ENCODE measurements around the gene PDX1.

Gene PDX1

DNA sequence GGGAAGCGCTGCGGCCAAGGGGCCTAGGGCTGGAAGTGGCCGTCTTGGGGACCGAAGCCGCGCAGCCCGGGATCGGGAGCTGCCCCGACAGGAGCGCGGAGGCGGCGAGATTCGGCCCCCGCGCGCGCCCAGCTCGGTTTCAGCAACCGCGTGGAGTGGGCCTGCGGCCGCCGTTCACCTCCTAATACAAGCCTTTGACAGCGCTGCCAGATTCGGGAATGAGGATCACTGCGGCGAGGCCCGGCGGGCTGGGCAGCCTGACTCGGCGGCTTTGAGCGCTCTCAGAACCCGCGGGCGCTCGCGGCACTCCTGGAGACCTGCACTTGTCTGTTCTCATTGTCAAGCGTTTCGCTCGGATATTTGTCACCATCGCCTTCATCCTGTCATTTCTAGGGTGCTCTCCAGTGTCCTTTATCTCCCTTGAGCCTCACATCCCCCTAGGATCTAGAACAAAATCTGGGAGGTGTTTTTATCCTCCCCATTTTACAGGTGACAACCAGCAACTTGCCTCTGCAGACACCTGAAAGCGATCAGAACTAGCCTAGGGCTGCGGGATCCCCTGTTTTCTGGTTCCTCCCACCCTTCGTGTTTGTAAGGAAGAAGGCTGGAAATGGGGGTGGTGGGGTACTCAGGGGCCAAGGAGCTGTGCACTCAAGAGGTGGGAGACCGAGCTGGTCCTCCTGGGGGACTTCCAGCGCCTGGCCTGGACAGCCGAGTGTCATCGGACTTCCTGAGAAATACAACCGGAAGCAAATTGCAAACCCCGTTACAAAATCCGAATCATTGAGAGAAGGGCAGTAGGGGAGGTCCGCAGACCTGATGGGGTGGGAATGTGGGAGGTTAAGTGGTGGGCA is 50.8 kb downstream of the PDX1 start:
- DNase-seq: no peak

DNA sequence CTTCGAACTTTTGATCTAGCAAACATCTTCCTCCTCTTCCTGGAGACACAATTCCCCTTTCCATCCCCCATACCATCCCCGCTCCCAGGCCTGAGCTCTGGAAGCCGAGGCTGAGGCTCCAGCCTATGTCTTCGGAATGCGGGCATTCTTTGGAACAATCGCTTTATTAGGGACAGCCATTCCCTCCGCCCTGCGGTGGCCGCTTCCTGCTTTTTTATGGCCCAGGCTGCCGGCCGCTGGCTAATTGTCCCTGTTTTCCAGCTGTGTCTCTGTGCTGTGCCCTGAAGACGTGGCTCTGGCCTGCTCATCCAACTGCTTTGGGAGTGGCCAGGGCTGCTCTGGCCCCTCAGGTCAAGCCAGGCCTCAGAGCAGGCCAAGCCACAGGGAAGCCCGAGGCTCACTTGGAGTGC is 51.4 kb downstream of the PDX1 start:
- no peak for DNase-seq

DNA sequence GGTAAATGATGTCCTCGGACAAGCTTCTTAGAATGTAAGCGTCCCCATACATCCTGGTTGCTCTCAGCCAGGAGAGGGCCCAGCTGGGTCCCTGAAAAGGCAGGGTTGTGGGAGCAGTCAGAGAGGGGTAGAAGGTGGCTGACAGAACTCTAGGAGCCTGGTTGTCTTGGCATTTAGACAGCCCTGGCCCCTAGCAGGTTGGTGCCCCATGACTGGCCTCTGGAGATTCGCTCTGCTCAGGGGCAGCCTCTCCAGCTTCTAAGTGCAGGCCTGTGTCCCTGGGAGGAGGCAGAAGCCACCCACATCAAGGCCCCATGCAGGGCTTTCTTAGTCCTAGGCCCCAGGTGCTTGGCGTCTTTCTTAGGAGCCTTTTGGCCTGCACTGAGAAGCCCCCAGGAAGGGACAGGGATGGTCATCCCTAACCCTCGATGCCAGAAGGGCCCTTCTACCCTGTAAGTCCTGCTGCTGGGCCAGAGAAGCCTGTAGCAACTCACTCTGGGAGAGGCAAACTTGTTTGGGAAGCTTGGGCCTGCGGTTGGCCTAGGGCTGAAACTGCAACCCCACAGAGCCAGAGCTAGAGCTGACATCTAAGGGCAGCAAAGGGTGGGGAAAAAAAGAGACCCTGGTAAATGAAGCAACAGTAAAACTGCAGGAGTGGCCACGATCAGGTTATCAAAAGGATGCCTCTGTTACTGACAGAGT is 52.1 kb downstream of the PDX1 start:
- no peak for DNase-seq

DNA sequence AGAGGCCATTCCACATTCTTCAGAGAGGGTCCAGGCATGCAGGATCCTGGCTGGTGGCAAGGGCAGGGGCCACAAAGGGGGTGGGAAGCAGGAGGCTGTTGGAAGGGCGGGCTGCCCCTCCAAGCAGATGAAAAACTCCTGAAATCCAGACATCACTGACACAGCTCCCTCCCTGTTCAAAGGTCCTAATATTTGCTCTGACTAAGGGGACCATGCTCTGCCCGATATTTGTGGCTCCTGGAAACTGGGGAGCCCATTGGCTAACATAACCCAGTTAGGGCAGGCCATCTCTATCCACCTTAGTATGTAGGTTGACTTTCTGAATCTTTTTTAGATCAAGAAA is 52.6 kb downstream of the PDX1 start:
- DNase-seq: no peak

DNA sequence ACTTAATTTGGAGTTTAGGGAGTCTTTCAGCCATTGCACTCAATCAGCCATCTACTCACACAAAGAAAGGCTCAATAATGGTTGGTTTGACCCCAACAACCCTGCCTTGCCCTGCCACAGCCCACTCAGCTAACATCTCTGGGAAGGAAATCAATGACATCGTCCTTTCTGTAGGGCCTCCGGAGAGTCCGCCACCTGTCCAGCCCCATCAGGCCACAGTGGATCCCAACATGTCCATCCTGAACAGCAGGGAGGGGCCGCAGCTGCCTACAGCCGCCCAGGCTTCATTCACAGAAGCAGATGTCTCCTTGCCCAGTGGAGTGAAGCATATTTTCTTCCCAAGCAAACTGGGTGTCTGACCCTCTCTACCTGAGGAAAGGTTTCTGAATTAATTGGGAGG is 53.5 kb downstream of the PDX1 start:
- no peak for DNase-seq

DNA sequence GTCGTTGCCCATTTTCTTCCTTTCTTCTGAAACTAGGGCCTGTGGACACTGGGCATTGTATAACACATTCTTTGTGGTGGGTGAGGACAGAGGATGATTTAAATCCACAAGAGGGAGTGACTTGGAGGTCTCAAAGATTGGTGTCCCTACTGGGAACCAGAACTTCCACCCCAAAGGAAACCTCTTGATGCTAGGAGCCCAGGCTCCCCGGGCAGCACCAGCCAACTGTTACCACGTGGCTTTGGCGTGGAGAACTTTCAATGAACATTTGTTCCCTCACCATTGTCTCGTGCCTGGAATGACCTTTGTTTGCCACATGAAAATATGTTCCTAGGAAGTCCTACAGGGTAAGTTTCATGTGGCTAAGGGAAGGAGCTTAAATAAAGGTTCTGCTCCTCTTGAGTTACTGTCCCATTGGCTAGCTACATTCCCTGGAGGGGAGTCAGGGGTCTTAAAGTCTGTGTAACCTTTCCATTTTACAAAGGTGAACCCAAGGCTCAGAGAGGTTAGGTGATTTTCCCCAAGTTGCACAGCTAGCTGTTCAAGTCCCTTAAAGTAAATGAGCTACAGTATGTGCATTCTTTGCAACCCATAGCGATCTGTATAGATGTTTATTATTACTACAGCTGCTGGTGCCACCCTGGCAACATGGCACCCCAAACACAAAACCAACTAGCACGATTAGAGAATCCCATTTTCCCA is 54.3 kb downstream of the PDX1 start:
- DNase-seq: no peak
